SU-DHL-6 (cell line): Measurements from ENCODE around the gene HSPA12B.

Experiments used
- H2AFZ ChIP-seq: fragments of 200-600 bp; sonication (generic); 2 replicates; pipeline ENCODE4 v1.6.1; 2014; ENCODE audit warnings: low read depth, mild to moderate bottlenecking, moderate library complexity, mixed read lengths, antibody characterized with exemption, low read length; ENCODE audit not compliant: severe bottlenecking
- H3F3A ChIP-seq: fragments of 200-600 bp; shearing (Covaris generic); 2 replicates; pipeline ENCODE4 v1.6.0; 2016; ENCODE audit warnings: antibody characterized with exemption, mild to moderate bottlenecking; ENCODE audit not compliant: insufficient read depth
- H3K27ac ChIP-seq: fragments of 200-600 bp; sonication (generic); 2 replicates; pipeline ENCODE4 v1.5.1; 2016; ENCODE audit warnings: low read depth, mild to moderate bottlenecking, low read length, moderate library complexity, mixed read lengths
- H3K27me3 ChIP-seq: fragments of 200-600 bp; sonication (generic), shearing (Covaris generic); 2 replicates; pipeline ENCODE4 v1.6.0; 2014; ENCODE audit warnings: mild to moderate bottlenecking, low read length
- H3K36me3 ChIP-seq: fragments of 200-600 bp; sonication (generic); 2 replicates; pipeline ENCODE4 v1.6.1; 2014; ENCODE audit warnings: mild to moderate bottlenecking, low read length, mixed read lengths
- H3K4me2 ChIP-seq: fragments of 300-600, 200-600 bp; shearing (Covaris generic), sonication (generic); 2 replicates; pipeline ENCODE4 v1.6.0; 2014; ENCODE audit warnings: low read length, low read depth, mild to moderate bottlenecking; ENCODE audit not compliant: poor library complexity, severe bottlenecking
- H3K4me3 ChIP-seq: fragments of 200-600 bp; sonication (generic); 2 replicates; pipeline ENCODE4 v1.5.1; 2014; ENCODE audit warnings: antibody characterized with exemption, low read length, mild to moderate bottlenecking, mixed read lengths; ENCODE audit not compliant: insufficient read depth, poor library complexity, severe bottlenecking
- H3K79me2 ChIP-seq: fragments of 200-600 bp; sonication (generic); 2 replicates; pipeline ENCODE4 v1.6.1; 2014; ENCODE audit warnings: mild to moderate bottlenecking, low read length, moderate library complexity; ENCODE audit not compliant: insufficient read depth
- H3K9ac ChIP-seq: fragments of 200-600 bp; sonication (generic); 2 replicates; pipeline ENCODE4 v1.7.0; 2014; ENCODE audit warnings: mild to moderate bottlenecking, low read length
- H3K9me2 ChIP-seq: fragments of 200-600 bp; sonication (generic); replicated peaks from 2 replicates; pipeline ENCODE4 v1.6.1; 2014; ENCODE audit warnings: low read length; ENCODE audit not compliant: insufficient read depth
- H3K9me3 ChIP-seq: fragments of 200-600 bp; sonication (generic); 2 replicates; pipeline ENCODE4 v1.6.1; 2014; ENCODE audit warnings: low read length, mixed read lengths; ENCODE audit not compliant: insufficient read depth
- H4K20me1 ChIP-seq: fragments of 200-600 bp; sonication (generic); 2 replicates; pipeline ENCODE4 v1.6.1; 2014; ENCODE audit warnings: low read depth, mild to moderate bottlenecking, antibody characterized with exemption, low read length, moderate library complexity, mixed read lengths
- CTCF ChIP-seq: fragments of 200-600 bp; sonication (generic); IDR thresholded peaks from one replicate; pipeline ENCODE4 v1.5.1; 2017; ENCODE audit warnings: antibody characterized with exemption, mild to moderate bottlenecking, low read length, moderate library complexity; ENCODE audit not compliant: insufficient read depth, poor library complexity, severe bottlenecking
- EZH2phosphoT487 ChIP-seq: fragments of 200-600 bp; sonication (generic), shearing (Covaris generic); conservative IDR thresholded peaks from 2 replicates; pipeline ENCODE4 v1.6.1; 2018; ENCODE audit warnings: mild to moderate bottlenecking, antibody characterized with exemption, low read length, moderate library complexity, mixed read lengths

HSPA12B gene

GRCh38 chr20:3749689-3750531, 17.4 kb downstream of the HSPA12B start:
- H3K9me2 ChIP-seq, result no peaks in the 10 kb centered on the region
- H3K4me2 ChIP-seq, result no peak overlapping the region
- H3K27me3 ChIP-seq, result no peaks in the 10 kb centered on the region
- no peak overlapping the region for H3K4me3 ChIP-seq
- no peak overlapping the region for H2AFZ ChIP-seq
- TF ChIP-seq EZH2phosphoT487 (no peak), CTCF (peak; percentile 63)
- no peaks in the 10 kb centered on the region for H3K79me2 ChIP-seq
- H3K27ac ChIP-seq, result no peak overlapping the region
- no peaks in the 10 kb centered on the region for H3K9me3 ChIP-seq
- H3F3A ChIP-seq, result no peaks in the 10 kb centered on the region
- no peaks in the 10 kb centered on the region for H3K36me3 ChIP-seq
- no peaks in the 10 kb centered on the region; the same call in 1 of the 2 replicates for H4K20me1 ChIP-seq
- no peak overlapping the region for H3K9ac ChIP-seq

- Histone ChIP-seq H3K27me3 (no peaks in the 10 kb centered on the region), H2AFZ (no peak overlapping the region), H3K36me3 (no peaks in the 10 kb centered on the region), H3K4me3 (no peak overlapping the region), H3K79me2 (no peaks in the 10 kb centered on the region), H3K9ac (no peak overlapping the region), H3K9me2 (no peaks in the 10 kb centered on the region), H4K20me1 (no peaks in the 10 kb centered on the region; the same call in 1 of the 2 replicates), H3F3A (no peaks in the 10 kb centered on the region), H3K27ac (no peak overlapping the region), H3K9me3 (no peaks in the 10 kb centered on the region), H3K4me2 (no peak overlapping the region)
- TF ChIP-seq EZH2phosphoT487 (no peak), CTCF (no peak)
These were observed 18.8 kb downstream of the HSPA12B start for GRCh38 chr20:3751305-3751674.

GRCh38 chr20:3751675-3752385, 19.3 kb downstream of the HSPA12B start:
- no peak overlapping the region for H3K4me2 ChIP-seq
- no peaks in the 10 kb centered on the region for H3K27me3 ChIP-seq
- H2AFZ ChIP-seq, result no peak overlapping the region
- no peaks in the 10 kb centered on the region for H3K36me3 ChIP-seq
- H3K79me2 ChIP-seq, result no peaks in the 10 kb centered on the region
- H3F3A ChIP-seq, result no peaks in the 10 kb centered on the region
- no peak overlapping the region for H3K4me3 ChIP-seq
- H4K20me1 ChIP-seq, result no peaks in the 10 kb centered on the region; the same call in 1 of the 2 replicates
- H3K27ac ChIP-seq, result no peak overlapping the region
- no peaks in the 10 kb centered on the region for H3K9me2 ChIP-seq
- no peaks in the 10 kb centered on the region for H3K9me3 ChIP-seq
- no peak overlapping the region for H3K9ac ChIP-seq
- no peak for TF ChIP-seq CTCF
- no peak for TF ChIP-seq EZH2phosphoT487
